Measurements from ENCODE around the gene KCTD20.

GRCh38 chr6:36495086-36495485 is 52.3 kb downstream of the KCTD20 start:
- TF ChIP-seq, protein P1, sequence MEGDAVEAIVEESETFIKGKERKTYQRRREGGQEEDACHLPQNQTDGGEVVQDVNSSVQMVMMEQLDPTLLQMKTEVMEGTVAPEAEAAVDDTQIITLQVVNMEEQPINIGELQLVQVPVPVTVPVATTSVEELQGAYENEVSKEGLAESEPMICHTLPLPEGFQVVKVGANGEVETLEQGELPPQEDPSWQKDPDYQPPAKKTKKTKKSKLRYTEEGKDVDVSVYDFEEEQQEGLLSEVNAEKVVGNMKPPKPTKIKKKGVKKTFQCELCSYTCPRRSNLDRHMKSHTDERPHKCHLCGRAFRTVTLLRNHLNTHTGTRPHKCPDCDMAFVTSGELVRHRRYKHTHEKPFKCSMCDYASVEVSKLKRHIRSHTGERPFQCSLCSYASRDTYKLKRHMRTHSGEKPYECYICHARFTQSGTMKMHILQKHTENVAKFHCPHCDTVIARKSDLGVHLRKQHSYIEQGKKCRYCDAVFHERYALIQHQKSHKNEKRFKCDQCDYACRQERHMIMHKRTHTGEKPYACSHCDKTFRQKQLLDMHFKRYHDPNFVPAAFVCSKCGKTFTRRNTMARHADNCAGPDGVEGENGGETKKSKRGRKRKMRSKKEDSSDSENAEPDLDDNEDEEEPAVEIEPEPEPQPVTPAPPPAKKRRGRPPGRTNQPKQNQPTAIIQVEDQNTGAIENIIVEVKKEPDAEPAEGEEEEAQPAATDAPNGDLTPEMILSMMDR (conservative IDR thresholded peaks at IDR 0.05): no peak
- TF ChIP-seq ZFX (IDR thresholded peaks at IDR 0.05): no peak
